Stimulated activated naive CD8-positive, alpha-beta T cell treated with anti-CD3 and anti-CD28 coated beads, Interleukin-15, Interleukin-2, amounts not matched to agents 100 ng/mL and 50 ng/mL, for 24 hours (primary cell): ENCODE data around the gene FAM13A.

Source experiments
- H3K27ac Mint-ChIP-seq: one replicate; pipeline ENCODE4 v1.8.0; 2021; ENCODE audit warnings: mild to moderate bottlenecking, mixed read lengths
- H3K27me3 Mint-ChIP-seq: one replicate; pipeline ENCODE4 v1.8.0; 2021; ENCODE audit warnings: mixed read lengths
- H3K36me3 Mint-ChIP-seq: one replicate; pipeline ENCODE4 v1.8.0; 2021; ENCODE audit warnings: low read depth, mixed read lengths
- H3K4me1 Mint-ChIP-seq: one replicate; pipeline ENCODE4 v1.8.0; 2021; ENCODE audit warnings: low read depth, mixed read lengths
- H3K4me3 Mint-ChIP-seq: one replicate; pipeline ENCODE4 v1.8.0; 2021; ENCODE audit warnings: mild to moderate bottlenecking, mixed read lengths
- H3K9me3 Mint-ChIP-seq: one replicate; pipeline ENCODE4 v1.8.0; 2021; ENCODE audit warnings: mixed read lengths

FAM13A gene

GRCh38 chr4:88722828-88723227 is 334.2 kb downstream of the FAM13A start:
- peaks cover 30% of the 10 kb centered on the region for H3K36me3 Mint-ChIP-seq
- H3K4me1 Mint-ChIP-seq: no peaks in the 10 kb centered on the region
- H3K4me3 Mint-ChIP-seq: no peak overlapping the region

GRCh38 chr4:88722276-88722780 is 334.7 kb downstream of the FAM13A start:
- H3K4me1 Mint-ChIP-seq: no peaks in the 10 kb centered on the region
- no peak overlapping the region for H3K27ac Mint-ChIP-seq
- peaks cover 5% of the 10 kb centered on the region for H3K9me3 Mint-ChIP-seq
- H3K4me3 Mint-ChIP-seq: no peak overlapping the region
- peaks cover 32% of the 10 kb centered on the region for H3K36me3 Mint-ChIP-seq
- H3K27me3 Mint-ChIP-seq: no peaks in the 10 kb centered on the region

More at GRCh38 chr4:88722828-88723227, 334.2 kb downstream of the FAM13A start:
- Mint-ChIP-seq H3K27me3 (no peaks in the 10 kb centered on the region), H3K27ac (no peak overlapping the region), H3K9me3 (peaks cover under 1% of the 10 kb centered on the region)

GRCh38 chr4:88720451-88721428 is 336.2 kb downstream of the FAM13A start:
- H3K27ac Mint-ChIP-seq: no peak overlapping the region
- no peak overlapping the region for H3K4me3 Mint-ChIP-seq
- H3K4me1 Mint-ChIP-seq: no peaks in the 10 kb centered on the region
- H3K27me3 Mint-ChIP-seq: no peaks in the 10 kb centered on the region
- H3K36me3 Mint-ChIP-seq: peaks cover 40% of the 10 kb centered on the region
- H3K9me3 Mint-ChIP-seq: peaks cover 17% of the 10 kb centered on the region

GRCh38 chr4:88719381-88719780 is 337.6 kb downstream of the FAM13A start:
- Mint-ChIP-seq H3K27ac (no peak overlapping the region), H3K4me3 (no peak overlapping the region), H3K4me1 (no peaks in the 10 kb centered on the region), H3K27me3 (no peaks in the 10 kb centered on the region), H3K9me3 (peaks cover 17% of the 10 kb centered on the region), H3K36me3 (peaks cover 50% of the 10 kb centered on the region)

- no peak overlapping the region for H3K4me3 Mint-ChIP-seq
- peaks cover 17% of the 10 kb centered on the region for H3K9me3 Mint-ChIP-seq
- peaks cover 59% of the 10 kb centered on the region for H3K36me3 Mint-ChIP-seq
Measured at GRCh38 chr4:88718098-88718497, 338.9 kb downstream of the FAM13A start.

GRCh38 chr4:88713782-88714181 is 343.2 kb downstream of the FAM13A start:
- H3K27ac Mint-ChIP-seq: no peak overlapping the region
- H3K36me3 Mint-ChIP-seq: peaks cover 90% of the 10 kb centered on the region

More at GRCh38 chr4:88718098-88718497, 338.9 kb downstream of the FAM13A start:
- Mint-ChIP-seq H3K27ac (no peak overlapping the region), H3K27me3 (no peaks in the 10 kb centered on the region), H3K4me1 (no peaks in the 10 kb centered on the region)

GRCh38 chr4:88709989-88710388 is 347.0 kb downstream of the FAM13A start:
- Mint-ChIP-seq H3K27me3 (no peaks in the 10 kb centered on the region), H3K27ac (no peak overlapping the region), H3K9me3 (peaks cover 4% of the 10 kb centered on the region), H3K4me3 (no peak overlapping the region), H3K36me3 (peaks cover 77% of the 10 kb centered on the region), H3K4me1 (peaks cover 7% of the 10 kb centered on the region)

More at GRCh38 chr4:88713782-88714181, 343.2 kb downstream of the FAM13A start:
- Mint-ChIP-seq H3K9me3 (peaks cover 21% of the 10 kb centered on the region), H3K27me3 (no peaks in the 10 kb centered on the region), H3K4me3 (no peak overlapping the region), H3K4me1 (no peaks in the 10 kb centered on the region)

GRCh38 chr4:88706574-88706973 is 350.4 kb downstream of the FAM13A start:
- H3K9me3 Mint-ChIP-seq: no peaks in the 10 kb centered on the region
- no peak overlapping the region for H3K27ac Mint-ChIP-seq
- peaks cover 61% of the 10 kb centered on the region for H3K36me3 Mint-ChIP-seq
- no peak overlapping the region for H3K4me3 Mint-ChIP-seq
- H3K4me1 Mint-ChIP-seq: peaks cover 7% of the 10 kb centered on the region
- no peaks in the 10 kb centered on the region for H3K27me3 Mint-ChIP-seq

- Mint-ChIP-seq H3K27me3 (no peaks in the 10 kb centered on the region), H3K4me3 (no peak overlapping the region), H3K4me1 (peaks cover 7% of the 10 kb centered on the region), H3K27ac (no peak overlapping the region), H3K9me3 (no peaks in the 10 kb centered on the region), H3K36me3 (peaks cover 58% of the 10 kb centered on the region)
Measured at GRCh38 chr4:88705805-88706492, 351.0 kb downstream of the FAM13A start.

GRCh38 chr4:88705223-88705622 is 351.8 kb downstream of the FAM13A start:
- Mint-ChIP-seq H3K36me3 (peaks cover 51% of the 10 kb centered on the region), H3K27me3 (no peaks in the 10 kb centered on the region)

GRCh38 chr4:88702782-88703181 is 354.2 kb downstream of the FAM13A start:
- no peak overlapping the region for H3K27ac Mint-ChIP-seq
- H3K4me1 Mint-ChIP-seq: peaks cover 12% of the 10 kb centered on the region
- H3K27me3 Mint-ChIP-seq: no peaks in the 10 kb centered on the region
- peaks cover 33% of the 10 kb centered on the region for H3K36me3 Mint-ChIP-seq
- no peaks in the 10 kb centered on the region for H3K9me3 Mint-ChIP-seq
- no peak overlapping the region for H3K4me3 Mint-ChIP-seq

More at GRCh38 chr4:88705223-88705622, 351.8 kb downstream of the FAM13A start:
- Mint-ChIP-seq H3K27ac (no peak overlapping the region), H3K9me3 (no peaks in the 10 kb centered on the region), H3K4me3 (no peak overlapping the region), H3K4me1 (peaks cover 7% of the 10 kb centered on the region)

GRCh38 chr4:88698519-88698918 is 358.5 kb downstream of the FAM13A start:
- H3K4me3 Mint-ChIP-seq: no peak overlapping the region
- H3K27ac Mint-ChIP-seq: no peak overlapping the region
- H3K36me3 Mint-ChIP-seq: peaks cover 7% of the 10 kb centered on the region
- H3K4me1 Mint-ChIP-seq: peaks cover 5% of the 10 kb centered on the region
- no peaks in the 10 kb centered on the region for H3K9me3 Mint-ChIP-seq
- H3K27me3 Mint-ChIP-seq: no peaks in the 10 kb centered on the region

GRCh38 chr4:88697588-88698329 is 359.2 kb downstream of the FAM13A start, which contains the start of gene NAP1L5:
TSS of gene NAP1L5 (minus strand) at chr4:88697829. CDS start at chr4:88697754, 75 bp downstream.
- Mint-ChIP-seq H3K27me3 (no peaks in the 10 kb centered on the region), H3K9me3 (no peaks in the 10 kb centered on the region), H3K27ac (peak within 1 kb of the TSS; percentile 70), H3K4me3 (peak within 1 kb of the TSS; percentile 84), H3K4me1 (peaks cover 5% of the 10 kb centered on the region), H3K36me3 (peaks cover 7% of the 10 kb centered on the region)

- H3K27ac Mint-ChIP-seq: peak overlapping the region; percentile 70
- peak overlapping the region; percentile 84 for H3K4me3 Mint-ChIP-seq
- no peaks in the 10 kb centered on the region for H3K9me3 Mint-ChIP-seq
- H3K27me3 Mint-ChIP-seq: no peaks in the 10 kb centered on the region
- peaks cover under 1% of the 10 kb centered on the region for H3K36me3 Mint-ChIP-seq
- H3K4me1 Mint-ChIP-seq: peaks cover 5% of the 10 kb centered on the region
Measured at GRCh38 chr4:88697141-88697540, 359.8 kb downstream of the FAM13A start.
